H1 (cell line): ENCODE results near the gene LAMP1. TPM values are rescaled to one million over a fixed set of nuclear protein-coding genes. Genes with fewer than 3 reads are reported as not detected.
A peak's percentile ranks its signal among the peaks of the same experiment; 100 is the strongest.

Experiments used
- CTCF ChIA-PET: fragments of 300-600 bp; sonication (Branson Sonifier 250); formaldehyde crosslinking; loops from one replicate; lab custom pipeline; 2021; ENCODE audit not compliant: partially characterized antibody; lab: Charles Lee
- POLR2A ChIA-PET: fragments of 300-600 bp; sonication (Branson Sonifier 250); formaldehyde crosslinking; loops from one replicate; lab custom pipeline; 2021; ENCODE audit warnings: inconsistent platforms; ENCODE audit not compliant: partially characterized antibody; lab: Charles Lee
- DNase-seq, 2 experiments: peaks; one replicate each; pipeline versions ENCODE4 v3.0.0 to v3.0.0-alpha.2; 2010 to 2022; ENCODE audit warnings: low spot score in 2 of 2, low read depth in 1 of 2, mixed read lengths in 1 of 2
- FAIRE-seq: peaks from 2 replicates; lab custom pipeline; 2011; peaks lifted over from hg19 to GRCh38; lab: Jason Lieb, UNC
- H2AFZ ChIP-seq: 2 replicates; pipeline ENCODE4 v1.8.1; 2012; ENCODE audit warnings: low read length, inconsistent platforms
- H2AK5ac ChIP-seq: 2 replicates; pipeline ENCODE4 v1.6.1; 2013; ENCODE audit warnings: low read depth, low read length
- H2BK120ac ChIP-seq: replicated peaks from 2 replicates; pipeline ENCODE3; 2013; ENCODE audit warnings: low read depth, low read length, inconsistent platforms
- H2BK12ac ChIP-seq: 2 replicates; pipeline ENCODE4 v1.6.1; 2013; ENCODE audit warnings: low read depth, low read length
- H2BK15ac ChIP-seq: 2 replicates; pipeline ENCODE4 v1.6.1; 2013; ENCODE audit warnings: low read length
- H2BK20ac ChIP-seq: 2 replicates; pipeline ENCODE4 v1.6.1; 2013; ENCODE audit warnings: low read length
- H2BK5ac ChIP-seq: 2 replicates; pipeline ENCODE4 v1.6.1; 2013; ENCODE audit warnings: low read depth, low read length
- H3K14ac ChIP-seq: 2 replicates; pipeline ENCODE4 v1.6.1; 2013; ENCODE audit warnings: inconsistent platforms; ENCODE audit not compliant: insufficient read length
- H3K18ac ChIP-seq: 2 replicates; pipeline ENCODE4 v1.6.1; 2013; ENCODE audit warnings: low read length; ENCODE audit errors: extremely low read depth
- H3K23ac ChIP-seq: 2 replicates; pipeline ENCODE4 v1.6.1; 2013; ENCODE audit warnings: inconsistent platforms; ENCODE audit not compliant: insufficient read length
- H3K23me2 ChIP-seq: 2 replicates; pipeline ENCODE4 v1.6.1; 2013; ENCODE audit warnings: low read depth, low read length
- H3K27ac ChIP-seq: 2 replicates; pipeline ENCODE4 v1.6.1; 2011; ENCODE audit warnings: low read depth, low read length, inconsistent platforms
- H3K27me3 ChIP-seq, 4 experiments: replicated peaks in 1 of 4; 1 replicate in 1 of 4; 2 replicates in 3 of 4; pipeline versions ENCODE4 v1.6.1 to v1.8.1; 2011 to 2013; ENCODE audit warnings: low read length in 3 of 4, mild to moderate bottlenecking in 3 of 4, inconsistent platforms in 2 of 4, mixed read lengths in 2 of 4, moderate library complexity in 1 of 4; ENCODE audit not compliant: control insufficient read depth in 3 of 4, insufficient read depth in 3 of 4; ENCODE audit errors: extremely low read depth in 1 of 4
- H3K36me3 ChIP-seq, 4 experiments: 2 replicates each; pipeline versions ENCODE4 v1.6.1 to v1.8.1; 2011 to 2013; ENCODE audit warnings: mild to moderate bottlenecking in 4 of 4, low read length in 3 of 4, moderate library complexity in 2 of 4, control low read depth in 1 of 4, inconsistent platforms in 1 of 4; ENCODE audit not compliant: insufficient read depth in 4 of 4, control insufficient read depth in 2 of 4
- H3K4ac ChIP-seq: replicated peaks from 2 replicates; pipeline ENCODE3; 2013; ENCODE audit warnings: low read length, low read depth, mixed read lengths, inconsistent platforms; ENCODE audit not compliant: insufficient read length
- H3K4me1 ChIP-seq, 4 experiments: replicated peaks in 1 of 4; 1 replicate in 1 of 4; 2 replicates in 3 of 4; pipeline versions ENCODE4 v1.6.1 to v1.8.1; 2011 to 2013; ENCODE audit warnings: low read length in 3 of 4, inconsistent platforms in 2 of 4, mixed read lengths in 1 of 4; ENCODE audit not compliant: insufficient read depth in 4 of 4, control insufficient read depth in 3 of 4
- H3K4me2 ChIP-seq, 2 experiments: 2 replicates each; pipeline versions ENCODE4 v1.6.1 to v1.8.1; 2011 to 2013; ENCODE audit warnings: low read depth in 2 of 2, low read length in 2 of 2, control low read depth in 1 of 2, inconsistent platforms in 1 of 2, mild to moderate bottlenecking in 1 of 2; ENCODE audit not compliant: insufficient read depth in 1 of 2
- H3K4me3 ChIP-seq, 4 experiments: fragments of 200-600, 300-600 bp in 1 of 4; sonication (generic), shearing (Covaris generic), sonication (Bioruptor Twin) in 1 of 4; 2 replicates each; pipeline versions ENCODE4 v1.5.1 to v1.8.1; 2011 to 2016; ENCODE audit warnings: low read length in 4 of 4, low read depth in 3 of 4, control low read depth in 2 of 4, inconsistent platforms in 2 of 4, mild to moderate bottlenecking in 2 of 4, mixed read lengths in 1 of 4, moderate library complexity in 1 of 4; ENCODE audit not compliant: insufficient read depth in 2 of 4; ENCODE audit errors: extremely low read depth in 1 of 4
- H3K56ac ChIP-seq: replicated peaks from 2 replicates; pipeline ENCODE3; 2013; ENCODE audit warnings: low read depth, mild to moderate bottlenecking, mixed read lengths, low read length, inconsistent platforms; ENCODE audit not compliant: insufficient read length
- H3K79me1 ChIP-seq: 2 replicates; pipeline ENCODE4 v1.6.1; 2013; ENCODE audit warnings: low read depth, low read length, control low read depth
- H3K79me2 ChIP-seq, 2 experiments: 2 replicates each; pipeline versions ENCODE4 v1.6.1 to v1.8.1; 2012 to 2013; ENCODE audit warnings: low read length in 2 of 2, mild to moderate bottlenecking in 2 of 2, inconsistent platforms in 1 of 2; ENCODE audit not compliant: insufficient read depth in 2 of 2, control insufficient read depth in 1 of 2
- H3K9ac ChIP-seq, 4 experiments: replicated peaks in 1 of 4; 1 replicate in 1 of 4; 2 replicates in 3 of 4; pipeline versions ENCODE4 v1.6.1 to v1.8.1; 2011 to 2013; ENCODE audit warnings: low read depth in 3 of 4, low read length in 3 of 4, control low read depth in 2 of 4, mild to moderate bottlenecking in 2 of 4, moderate library complexity in 2 of 4, inconsistent platforms in 1 of 4; ENCODE audit errors: extremely low read depth in 1 of 4
- H3K9me3 ChIP-seq, 2 experiments: 2 replicates each; pipeline versions ENCODE4 v1.6.1 to v1.8.1; 2012 to 2013; ENCODE audit warnings: mild to moderate bottlenecking in 2 of 2, moderate library complexity in 2 of 2, control low read depth in 1 of 2, inconsistent platforms in 1 of 2, low read depth in 1 of 2, low read length in 1 of 2, mixed read lengths in 1 of 2; ENCODE audit not compliant: insufficient read depth in 2 of 2
- H4K20me1 ChIP-seq, 2 experiments: replicated peaks in 1 of 2; 2 replicates each; pipeline versions ENCODE3 to v1.8.1; 2011 to 2013; ENCODE audit warnings: inconsistent platforms in 2 of 2, low read length in 2 of 2, mild to moderate bottlenecking in 1 of 2; ENCODE audit not compliant: insufficient read depth in 2 of 2, control insufficient read depth in 1 of 2
- H4K5ac ChIP-seq: 2 replicates; pipeline ENCODE4 v1.6.1; 2013; ENCODE audit warnings: low read length, low read depth, mixed read lengths, inconsistent platforms; ENCODE audit not compliant: insufficient read length
- H4K8ac ChIP-seq: 2 replicates; pipeline ENCODE4 v1.8.0; 2013; ENCODE audit warnings: mild to moderate bottlenecking, moderate library complexity, low read length, inconsistent platforms; ENCODE audit not compliant: insufficient read depth; ENCODE audit errors: extremely low read depth
- H4K91ac ChIP-seq: replicated peaks from 2 replicates; pipeline ENCODE3; 2013; ENCODE audit warnings: low read length, mixed read lengths, inconsistent platforms; ENCODE audit not compliant: insufficient read length
- POLR2A ChIP-seq, 2 experiments: IDR thresholded peaks; 1 replicate in 1 of 2; 2 replicates in 1 of 2; pipeline ENCODE4 v1.6.1; 2011; ENCODE audit warnings: low read depth in 2 of 2, low read length in 2 of 2, mild to moderate bottlenecking in 2 of 2; ENCODE audit errors: control extremely low read depth in 1 of 2
- POLR2AphosphoS5 ChIP-seq: IDR thresholded peaks from 2 replicates; pipeline ENCODE4 v1.6.1; 2011; ENCODE audit warnings: low read depth, low read length
- RAD21 ChIP-seq, 2 experiments: IDR thresholded peaks in 1 of 2; conservative IDR thresholded peaks in 1 of 2; 2 replicates each; pipeline ENCODE4 v1.6.1; 2011; ENCODE audit warnings: low read depth in 2 of 2, low read length in 2 of 2, improper control_type of control experiment in 1 of 2, inconsistent platforms in 1 of 2, mild to moderate bottlenecking in 1 of 2, moderate library complexity in 1 of 2
- WGBS, 2 experiments: shearing (Covaris generic) in 1 of 2; methylation state at CpG; one replicate each; pipeline versions ENCODE4 v1.1.6 to v1.1.7; 2013 to 2015; ENCODE audit warnings: low lambda C conversion rate in 2 of 2, mixed read lengths in 2 of 2, inconsistent platforms in 1 of 2, low coverage in 1 of 2, missing lambda C conversion rate in 1 of 2; ENCODE audit not compliant: insufficient replicate concordance in 2 of 2, insufficient coverage in 1 of 2, insufficient read length in 1 of 2; ENCODE audit errors: extremely low coverage in 1 of 2, missing lambda C conversion rate in 1 of 2; 5-methylcytosine and 5-hydroxymethylcytosine counted together
- polyA plus RNA-seq, 7 experiments: library from polyadenylated mRNA; depleted of rRNA in 3 of 7; stranded (reverse) in 5 of 7; unstranded in 2 of 7; fragments of >200 nt in 5 of 7; fragments of 200-250 nt in 2 of 7; gene quantifications; 1 replicate in 5 of 7; 2 replicates in 1 of 7; 4 replicates in 1 of 7; pipeline versions ENCODE4 v1.2.1 to v1.2.3, GENCODE V29; 2011 to 2013; ENCODE audit warnings: missing spikeins in 2 of 7, mixed read lengths in 2 of 7
- total RNA-seq: library from RNA; stranded (reverse); fragmentation: NEBNext Ultra II Directional; extraction: Animal tissue kit (Norgen Biotek cat#: 25700); gene quantifications from 2 replicates; pipeline ENCODE4 v1.2.1, GENCODE V29; 2021

LAMP1 gene
- total and polyA plus RNA-seq, 2 of the 8 experiments (the other 6 are each of a cell fraction or from before 2014, with no cell fraction given), result 97.6 to 140 TPM

- Histone ChIP-seq H3K4me3 (no peak overlapping the region), H4K5ac (no peak overlapping the region), H3K23me2 (no peaks in the 10 kb centered on the region), H3K79me2 (no peaks in the 10 kb centered on the region), H3K4me1 (no peaks in the 10 kb centered on the region; a peak in 1 of 7 replicates), H3K56ac (no peak overlapping the region), H3K23ac (no peak overlapping the region), H3K14ac (no peak overlapping the region), H4K91ac (no peak overlapping the region), H3K9ac (no peak overlapping the region), H3K36me3 (peaks cover 13 to 60% (median 36%) of the 10 kb centered on the region in 4 experiments), H3K18ac (no peak overlapping the region), H2BK5ac (no peak overlapping the region), H3K9me3 (no peaks in the 10 kb centered on the region), H3K4me2 (no peak overlapping the region), H2AFZ (no peak overlapping the region), H2BK20ac (no peak overlapping the region), H2BK120ac (no peak overlapping the region), H2BK12ac (no peak overlapping the region), H2AK5ac (no peak overlapping the region), H3K79me1 (no peaks in the 10 kb centered on the region), H2BK15ac (no peak overlapping the region), H3K27ac (no peak overlapping the region; the same call in 1 of the 2 replicates), H4K8ac (peak overlapping the region; percentile 35; the same call in 1 of the 2 replicates), H4K20me1 (peaks cover 9 to 13% of the 10 kb centered on the region in 2 experiments), H3K27me3 (no peaks in the 10 kb centered on the region), H3K4ac (no peak overlapping the region)
- no peak for FAIRE-seq
- ChIA-PET CTCF (interaction anchor here (0.8 to 1.3 kb wide), 4 partner anchors 52 to 105 kb away, joined by 3 to 4 read pairs (median 3); no protein-coding TSS in a partner anchor), POLR2A (interaction anchor here (0.6 to 5.5 kb wide), 8 partner anchors 9 to 79 kb away, joined by 3 to 34 read pairs (median 4); no protein-coding TSS in a partner anchor)
- no peak for DNase-seq
- WGBS, 2 experiments, result 94% methylated on average over 22 of the region's 22 CpGs; no CpG with 5 or more reads in 1 of the 2 experiments
- TF ChIP-seq POLR2AphosphoS5 (0 out of 2 replicates have a peak, but pooled peaks have one; percentile 10), RAD21 (IDR thresholded peaks at IDR 0.05 in 1 of 2, conservative IDR thresholded peaks at IDR 0.05 in 1 of 2; ENCODE audit: low read depth in 2 of 2, low read length in 2 of 2) (no peak), POLR2A (IDR thresholded peaks at IDR 0.05; ENCODE audit: control extremely low read depth in 1 of 2, low read depth in 2 of 2, low read length in 2 of 2) (peak in 1 of 2 experiments; percentile 34; a peak in 1 of 3 replicates)
Observed at GRCh38 chr13:113321546-113321945, 24.5 kb downstream of the LAMP1 start.
